HEK293 (cell line): ENCODE results near the gene CNTNAP5.

Experiments
- CTCF ChIA-PET: fragments of 350-600 bp; formaldehyde crosslinking; extraction: SDS; loops from one replicate; lab custom pipeline; 2021; ENCODE audit warnings: antibody characterized with exemption; lab: Yijun Ruan, JAX
- POLR2A ChIA-PET: fragments of 300-600 bp; formaldehyde crosslinking; extraction: SDS; loops from one replicate; lab custom pipeline; 2020; ENCODE audit warnings: antibody characterized with exemption, inconsistent platforms; lab: Yijun Ruan, JAX
- H3K27ac ChIP-seq: fragments of 200-500 bp; sonication (Bioruptor generic); 2 replicates; pipeline ENCODE4 v1.5.1; 2014; ENCODE audit warnings: low read depth, low read length, control low read depth, inconsistent platforms; ENCODE audit errors: extremely low read depth
- H3K36me3 ChIP-seq, 2 experiments: fragments of 200-500 bp in 1 of 2; sonication (Bioruptor generic) in 1 of 2; 1 replicate in 1 of 2; 2 replicates in 1 of 2; pipeline ENCODE4 v1.5.1; 2014 to 2017; ENCODE audit warnings: inconsistent platforms in 2 of 2, low read length in 2 of 2; ENCODE audit not compliant: control insufficient read depth in 2 of 2, insufficient read depth in 1 of 2
- H3K4me1 ChIP-seq: fragments of 200-500 bp; sonication (Bioruptor generic); 2 replicates; pipeline ENCODE4 v1.5.1; 2014; ENCODE audit warnings: mild to moderate bottlenecking, low read length, inconsistent platforms; ENCODE audit not compliant: control insufficient read depth, insufficient read depth
- H3K4me3 ChIP-seq: 2 replicates; pipeline ENCODE4 v1.5.1; 2011; ENCODE audit warnings: low read depth, mild to moderate bottlenecking, control low read depth, low read length, moderate library complexity
- H3K9me3 ChIP-seq: fragments of 200-500 bp; sonication (Bioruptor generic); 2 replicates; pipeline ENCODE4 v1.5.1; 2014; ENCODE audit warnings: low read depth, low read length, inconsistent platforms; ENCODE audit not compliant: control insufficient read depth, insufficient read depth
- BCL11B ChIP-seq: fragments of 450-650 bp; formaldehyde crosslinking; IDR thresholded peaks from 2 replicates; pipeline ENCODE4 v1.5.1; 2016; ENCODE audit warnings: low read depth, missing biosample characterization, missing genetic modification characterization
- GLI2 ChIP-seq: fragments of 450-650 bp; formaldehyde crosslinking; IDR thresholded peaks from 2 replicates; pipeline ENCODE4; 2017; ENCODE audit warnings: missing biosample characterization, missing genetic modification characterization, low read depth, borderline replicate concordance
- PRDM10 ChIP-seq: fragments of 450-650 bp; formaldehyde crosslinking; IDR thresholded peaks from 2 replicates; pipeline ENCODE4 v1.5.1; 2016; ENCODE audit warnings: missing biosample characterization, missing genetic modification characterization
- SALL2 ChIP-seq: fragments of 450-650 bp; formaldehyde crosslinking; IDR thresholded peaks from 2 replicates; pipeline ENCODE4 v1.5.0; 2017; ENCODE audit warnings: missing biosample characterization, mild to moderate bottlenecking, missing genetic modification characterization, borderline replicate concordance
- ZBTB1 ChIP-seq: fragments of 450-650 bp; formaldehyde crosslinking; IDR thresholded peaks from 2 replicates; pipeline ENCODE4 v1.5.1; 2016; ENCODE audit warnings: missing biosample characterization, missing genetic modification characterization
- ZBTB17 ChIP-seq: fragments of 450-650 bp; formaldehyde crosslinking; IDR thresholded peaks from 2 replicates; pipeline ENCODE4 v1.5.1; 2016; ENCODE audit warnings: missing biosample characterization, missing genetic modification characterization
- ZBTB44 ChIP-seq: fragments of 450-650 bp; IDR thresholded peaks from 2 replicates; pipeline ENCODE4 v1.5.1; 2018; ENCODE audit warnings: missing biosample characterization, mild to moderate bottlenecking, missing genetic modification characterization
- ZNF10 ChIP-seq: fragments of 450-650 bp; formaldehyde crosslinking; IDR thresholded peaks from 2 replicates; pipeline ENCODE4 v1.5.1; 2017; ENCODE audit warnings: missing biosample characterization, missing genetic modification characterization
- ZNF223 ChIP-seq: fragments of 450-650 bp; formaldehyde crosslinking; IDR thresholded peaks from 2 replicates; pipeline ENCODE4 v1.5.1; 2016; ENCODE audit warnings: missing biosample characterization, missing genetic modification characterization
- ZNF366 ChIP-seq: fragments of 450-650 bp; formaldehyde crosslinking; conservative IDR thresholded peaks from 2 replicates; pipeline ENCODE4 v1.5.1; 2016; ENCODE audit warnings: missing biosample characterization, missing genetic modification characterization
- ZNF513 ChIP-seq: fragments of 450-650 bp; IDR thresholded peaks from 2 replicates; pipeline ENCODE4 v1.5.1; 2018; ENCODE audit warnings: missing biosample characterization, missing genetic modification characterization
- ZNF514 ChIP-seq: fragments of 450-650 bp; formaldehyde crosslinking; IDR thresholded peaks from 2 replicates; pipeline ENCODE4 v1.5.1; 2016; ENCODE audit warnings: missing biosample characterization, missing genetic modification characterization
- ZNF544 ChIP-seq: fragments of 450-650 bp; formaldehyde crosslinking; IDR thresholded peaks from 2 replicates; pipeline ENCODE4 v1.5.0; 2017; ENCODE audit warnings: missing biosample characterization, missing genetic modification characterization
- ZNF560 ChIP-seq: fragments of 450-650 bp; formaldehyde crosslinking; IDR thresholded peaks from 2 replicates; pipeline ENCODE4 v1.5.1; 2017; ENCODE audit warnings: missing biosample characterization, missing genetic modification characterization, borderline replicate concordance
- ZNF600 ChIP-seq: fragments of 450-650 bp; formaldehyde crosslinking; IDR thresholded peaks from 2 replicates; pipeline ENCODE4 v1.5.1; 2016; ENCODE audit warnings: missing biosample characterization, missing genetic modification characterization
- ZNF621 ChIP-seq: fragments of 450-650 bp; formaldehyde crosslinking; IDR thresholded peaks from 2 replicates; pipeline ENCODE4 v1.5.1; 2017; ENCODE audit warnings: missing biosample characterization, missing genetic modification characterization
- ZNF670 ChIP-seq: fragments of 450-650 bp; formaldehyde crosslinking; IDR thresholded peaks from 2 replicates; pipeline ENCODE4 v1.5.1; 2016; ENCODE audit warnings: missing biosample characterization, missing genetic modification characterization, low read depth
- ZNF701 ChIP-seq: fragments of 450-650 bp; formaldehyde crosslinking; IDR thresholded peaks from 2 replicates; pipeline ENCODE4 v1.5.1; 2016; ENCODE audit warnings: missing biosample characterization, missing genetic modification characterization
- ZNF785 ChIP-seq: fragments of 450-650 bp; formaldehyde crosslinking; IDR thresholded peaks from 2 replicates; pipeline ENCODE4 v1.5.1; 2016; ENCODE audit warnings: missing biosample characterization, missing genetic modification characterization
- ZNF830 ChIP-seq: fragments of 450-650 bp; IDR thresholded peaks from 2 replicates; pipeline ENCODE4 v1.5.0; 2018; ENCODE audit warnings: missing biosample characterization, missing genetic modification characterization, low read depth, mild to moderate bottlenecking, moderate library complexity
- TF ChIP-seq, protein P1 (sequence below): fragments of 450-650 bp; formaldehyde crosslinking; optimal IDR thresholded peaks from 2 replicates; pipeline ENCODE3; 2016; ENCODE audit warnings: missing biosample characterization, mild to moderate bottlenecking, missing genetic modification characterization
- TF ChIP-seq, protein P2 (sequence below): fragments of 450-650 bp; formaldehyde crosslinking; IDR thresholded peaks from 2 replicates; pipeline ENCODE4 v1.5.1; 2016; ENCODE audit warnings: missing biosample characterization, missing genetic modification characterization

The CNTNAP5 gene

DNA sequence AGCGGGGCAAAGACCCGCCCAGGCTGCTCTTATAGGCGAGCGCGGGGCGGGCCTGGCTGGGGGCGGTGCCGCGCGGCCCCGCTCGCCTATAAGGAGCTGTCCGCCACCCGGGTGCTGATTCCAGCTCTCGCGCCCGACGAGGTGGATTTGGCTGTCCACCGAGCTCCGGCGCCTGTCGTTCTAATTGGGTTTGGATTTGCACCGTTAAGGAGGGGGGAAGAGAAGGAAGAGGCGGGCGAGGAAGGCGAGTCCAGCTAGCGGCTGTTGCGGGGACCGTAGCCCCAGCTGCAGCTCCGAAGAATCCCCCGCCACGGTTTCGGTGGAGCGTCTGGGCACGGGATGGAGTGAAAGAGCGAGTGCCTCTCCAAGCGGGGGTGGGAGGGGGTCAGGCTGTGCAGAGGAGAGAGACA lies at the start of gene CNTNAP5:
TSS of gene CNTNAP5 (plus strand) at position 117 of the 410 bp plus-strand sequence. CDS start 364 bp downstream, outside the sequence.
- no peak within 1 kb of the TSS for H3K4me3 ChIP-seq
- H3K27ac ChIP-seq = no peak within 1 kb of the TSS
- ChIA-PET POLR2A (no interaction called here), CTCF (no interaction called here)
- H3K4me1 ChIP-seq = no peaks in the 10 kb centered on the region
- TF ChIP-seq, protein P1, sequence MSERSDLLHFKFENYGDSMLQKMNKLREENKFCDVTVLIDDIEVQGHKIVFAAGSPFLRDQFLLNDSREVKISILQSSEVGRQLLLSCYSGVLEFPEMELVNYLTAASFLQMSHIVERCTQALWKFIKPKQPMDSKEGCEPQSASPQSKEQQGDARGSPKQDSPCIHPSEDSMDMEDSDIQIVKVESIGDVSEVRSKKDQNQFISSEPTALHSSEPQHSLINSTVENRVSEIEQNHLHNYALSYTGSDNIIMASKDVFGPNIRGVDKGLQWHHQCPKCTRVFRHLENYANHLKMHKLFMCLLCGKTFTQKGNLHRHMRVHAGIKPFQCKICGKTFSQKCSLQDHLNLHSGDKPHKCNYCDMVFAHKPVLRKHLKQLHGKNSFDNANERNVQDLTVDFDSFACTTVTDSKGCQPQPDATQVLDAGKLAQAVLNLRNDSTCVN = peak; percentile 38
- TF ChIP-seq PRDM10 (tag by site-specific recombination) = no peak
- TF ChIP-seq, protein P2, sequence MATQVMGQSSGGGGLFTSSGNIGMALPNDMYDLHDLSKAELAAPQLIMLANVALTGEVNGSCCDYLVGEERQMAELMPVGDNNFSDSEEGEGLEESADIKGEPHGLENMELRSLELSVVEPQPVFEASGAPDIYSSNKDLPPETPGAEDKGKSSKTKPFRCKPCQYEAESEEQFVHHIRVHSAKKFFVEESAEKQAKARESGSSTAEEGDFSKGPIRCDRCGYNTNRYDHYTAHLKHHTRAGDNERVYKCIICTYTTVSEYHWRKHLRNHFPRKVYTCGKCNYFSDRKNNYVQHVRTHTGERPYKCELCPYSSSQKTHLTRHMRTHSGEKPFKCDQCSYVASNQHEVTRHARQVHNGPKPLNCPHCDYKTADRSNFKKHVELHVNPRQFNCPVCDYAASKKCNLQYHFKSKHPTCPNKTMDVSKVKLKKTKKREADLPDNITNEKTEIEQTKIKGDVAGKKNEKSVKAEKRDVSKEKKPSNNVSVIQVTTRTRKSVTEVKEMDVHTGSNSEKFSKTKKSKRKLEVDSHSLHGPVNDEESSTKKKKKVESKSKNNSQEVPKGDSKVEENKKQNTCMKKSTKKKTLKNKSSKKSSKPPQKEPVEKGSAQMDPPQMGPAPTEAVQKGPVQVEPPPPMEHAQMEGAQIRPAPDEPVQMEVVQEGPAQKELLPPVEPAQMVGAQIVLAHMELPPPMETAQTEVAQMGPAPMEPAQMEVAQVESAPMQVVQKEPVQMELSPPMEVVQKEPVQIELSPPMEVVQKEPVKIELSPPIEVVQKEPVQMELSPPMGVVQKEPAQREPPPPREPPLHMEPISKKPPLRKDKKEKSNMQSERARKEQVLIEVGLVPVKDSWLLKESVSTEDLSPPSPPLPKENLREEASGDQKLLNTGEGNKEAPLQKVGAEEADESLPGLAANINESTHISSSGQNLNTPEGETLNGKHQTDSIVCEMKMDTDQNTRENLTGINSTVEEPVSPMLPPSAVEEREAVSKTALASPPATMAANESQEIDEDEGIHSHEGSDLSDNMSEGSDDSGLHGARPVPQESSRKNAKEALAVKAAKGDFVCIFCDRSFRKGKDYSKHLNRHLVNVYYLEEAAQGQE = peak; percentile 92
- H3K36me3 ChIP-seq = no peaks in the 10 kb centered on the region
- H3K9me3 ChIP-seq = no peaks in the 10 kb centered on the region

DNA sequence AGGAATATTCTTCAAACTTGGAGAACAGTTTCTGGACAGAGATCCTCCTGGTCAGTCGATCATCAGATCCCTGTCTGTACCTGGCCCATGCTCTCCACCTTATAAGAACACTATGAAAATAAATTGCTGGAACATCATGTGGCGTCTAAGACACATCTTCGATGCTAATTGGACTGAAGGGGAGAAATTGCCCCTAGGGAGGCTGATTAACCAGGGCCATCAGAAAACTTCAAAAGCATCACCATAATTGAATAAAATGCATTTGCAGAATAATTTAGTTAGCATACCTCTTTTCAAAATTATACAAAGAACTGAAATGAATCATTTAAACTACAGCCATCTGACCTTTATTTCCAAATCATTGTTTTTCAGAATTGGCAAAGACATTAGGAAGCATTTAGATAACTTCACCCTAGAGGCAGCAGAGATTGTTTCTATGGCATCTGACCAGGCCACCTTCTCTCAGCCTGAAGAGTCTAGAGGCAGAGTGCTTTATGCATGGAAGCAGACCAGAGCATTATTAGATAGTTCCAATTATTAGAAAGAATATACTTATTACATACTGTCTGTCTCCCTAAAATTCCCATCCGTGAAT lies 48.9 kb upstream of the CNTNAP5 start:
- Histone ChIP-seq H3K9me3 (no peaks in the 10 kb centered on the region), H3K4me1 (no peaks in the 10 kb centered on the region)
- POLR2A ChIA-PET = no interaction called here
- no peak for TF ChIP-seq ZNF830 (tag by site-specific recombination)
- no peak for TF ChIP-seq GLI2 (tag by site-specific recombination)
- no peak for TF ChIP-seq BCL11B (tag by site-specific recombination)
- no peak for TF ChIP-seq ZNF223 (tag by site-specific recombination)
- TF ChIP-seq ZNF621 = no peak
- TF ChIP-seq SALL2 (tag by site-specific recombination) = no peak
- no peak for TF ChIP-seq ZNF560
- no peak for TF ChIP-seq ZNF513 (tag by site-specific recombination)
- TF ChIP-seq ZNF366 = no peak
- TF ChIP-seq ZBTB17 = no peak
- TF ChIP-seq ZNF10 (tag by site-specific recombination) = no peak
- TF ChIP-seq ZNF544 (tag by site-specific recombination) = no peak
- no peak for TF ChIP-seq ZNF514
- TF ChIP-seq ZBTB44 = no peak
- no peak for TF ChIP-seq ZNF670 (tag by site-specific recombination)
- TF ChIP-seq ZBTB1 (tag by site-specific recombination) = no peak
- TF ChIP-seq ZNF785 (tag by site-specific recombination) = no peak
- TF ChIP-seq ZNF600 (tag by site-specific recombination) = no peak
- TF ChIP-seq ZNF701 (tag by site-specific recombination) = no peak
- TF ChIP-seq, all 188 proteins: peak for 0
- CTCF ChIA-PET = no interaction called here
- Histone ChIP-seq H3K36me3 (no peaks in the 10 kb centered on the region), H3K4me3 (no peak overlapping the region), H3K27ac (no peak overlapping the region)
